Esophagus squamous epithelium (tissue), 5 donors: ENCODE data around the gene HSF2BP. TPM values are rescaled to one million over a fixed set of nuclear protein-coding genes. Genes with fewer than 3 reads are reported as not detected.

Experiments used
- DNase-seq: peaks from one replicate; lab custom pipeline; 2025; lab: John Stamatoyannopoulos, UW
- H3K27ac ChIP-seq, 4 donors: fragments of 200-600 bp; sonication (generic); one replicate each; pipeline ENCODE4 v1.5.1; 2016 to 2019; ENCODE audit warnings: mild to moderate bottlenecking in 1 of 4
- H3K27me3 ChIP-seq, 4 donors: fragments of 200-600 bp; sonication (generic); 1 replicate in 3 of 4; 2 replicates in 1 of 4; pipeline versions ENCODE4 v1.5.1 to v1.6.0; 2017 to 2021; ENCODE audit warnings: antibody characterized with exemption in 1 of 4
- H3K36me3 ChIP-seq, 3 donors: fragments of 200-600 bp; sonication (generic); one replicate each; pipeline ENCODE4 v1.5.1; 2016 to 2019
- H3K4me1 ChIP-seq, 3 donors: fragments of 200-600 bp; sonication (generic); one replicate each; pipeline ENCODE4 v1.5.1; 2017 to 2019
- H3K4me3 ChIP-seq, 4 donors: fragments of 200-600 bp; sonication (generic); 1 replicate in 3 of 4; 2 replicates in 1 of 4; pipeline ENCODE4 v1.5.1; 2016 to 2019; ENCODE audit warnings: mild to moderate bottlenecking in 2 of 4, moderate library complexity in 1 of 4
- H3K9me3 ChIP-seq, 3 donors: fragments of 200-600 bp; sonication (generic); one replicate each; pipeline ENCODE4 v1.5.1; 2016 to 2019
- CTCF ChIP-seq, 6 experiments: fragments of 450-650 bp in 4 of 6; fragments of 200-600 bp in 2 of 6; sonication (generic) in 2 of 6; IDR thresholded peaks; one replicate each; pipeline ENCODE4 v1.5.1; 2016 to 2019; ENCODE audit warnings: antibody characterized with exemption in 6 of 6, mild to moderate bottlenecking in 4 of 6, moderate library complexity in 4 of 6
- POLR2A ChIP-seq, 4 donors: fragments of 450-650 bp; IDR thresholded peaks; one replicate each; pipeline ENCODE4 v1.6.1; 2017; ENCODE audit warnings: antibody characterized with exemption in 4 of 4, mild to moderate bottlenecking in 4 of 4, moderate library complexity in 3 of 4
- WGBS, 2 donors: methylation state at CpG; one replicate each; pipeline ENCODE4 v1.1.5; 2018; 5-methylcytosine and 5-hydroxymethylcytosine counted together
- intact Hi-C: fragments of 100-400 bp; cut with DNase I; formaldehyde crosslinking; loops from one replicate; pipeline ENCODE4 v1.15.0; 2022
- total RNA-seq, 4 donors: library from RNA; depleted of rRNA; stranded (reverse); fragments of >200 nt; gene quantifications; one replicate each; pipeline ENCODE4 v1.1.0, GENCODE V29; 2016
- donor health status: DM: yes; HTN: yes; CAD: no.

Gene HSF2BP
- total RNA-seq, 4 donors from 2014 or later, result 0.35 to 1.1 (median 0.76) TPM; not detected in 1

- no peak for DNase-seq
- WGBS, 2 donors, result 89 to 90% methylated on average over 5 of the region's 5 CpGs
- Histone ChIP-seq H3K9me3 (peaks cover 0 to 3% (median under 1%) of the 10 kb centered on the region in 3 donors), H3K4me1 (peaks cover 0 to 14% (median 4%) of the 10 kb centered on the region in 3 donors), H3K36me3 (no peaks in the 10 kb centered on the region), H3K27me3 (no peaks in the 10 kb centered on the region), H3K27ac (no peak overlapping the region), H3K4me3 (no peak overlapping the region)
- intact Hi-C loops, result no loop called here
- TF ChIP-seq POLR2A (IDR thresholded peaks at IDR 0.05), result no peak
- TF ChIP-seq CTCF (IDR thresholded peaks at IDR 0.05), result no peak
These were observed 44.4 kb downstream of the HSF2BP start for GRCh38 chr21:43614839-43615238.

GRCh38 chr21:43613755-43614638, 45.3 kb downstream of the HSF2BP start:
- 81 to 90% methylated on average over 8 of the region's 8 CpGs for WGBS, 2 donors

GRCh38 chr21:43611598-43612369, 47.5 kb downstream of the HSF2BP start:
- intact Hi-C loops, result no loop called here
- Histone ChIP-seq H3K27me3 (no peaks in the 10 kb centered on the region), H3K36me3 (no peaks in the 10 kb centered on the region), H3K4me3 (no peak overlapping the region), H3K9me3 (no peaks in the 10 kb centered on the region), H3K4me1 (peaks cover 0 to 22% (median 12%) of the 10 kb centered on the region in 3 donors), H3K27ac (peak overlapping the region in 2 of 4 donors; percentile 17 to 33)
- no peak for TF ChIP-seq POLR2A (IDR thresholded peaks at IDR 0.05)
- peak in 5 of 6 experiments; percentile 31 to 61 (median 48) for TF ChIP-seq CTCF (IDR thresholded peaks at IDR 0.05)
- no peak for DNase-seq
- WGBS, 2 donors, result 60 to 67% methylated on average over 3 to 8 of the region's 8 CpGs

More at GRCh38 chr21:43613755-43614638, 45.3 kb downstream of the HSF2BP start:
- Histone ChIP-seq H3K27me3 (no peaks in the 10 kb centered on the region), H3K36me3 (no peaks in the 10 kb centered on the region), H3K27ac (no peak overlapping the region), H3K9me3 (no peaks in the 10 kb centered on the region), H3K4me3 (no peak overlapping the region), H3K4me1 (peaks cover 0 to 22% (median 12%) of the 10 kb centered on the region in 3 donors)
- intact Hi-C loops, result no loop called here
- DNase-seq, result no peak
- TF ChIP-seq POLR2A (IDR thresholded peaks at IDR 0.05) (no peak), CTCF (IDR thresholded peaks at IDR 0.05) (no peak)

- 33 to 35% methylated on average over 7 to 8 of the region's 8 CpGs for WGBS, 2 donors
- Histone ChIP-seq H3K9me3 (no peaks in the 10 kb centered on the region), H3K4me3 (no peak overlapping the region), H3K36me3 (no peaks in the 10 kb centered on the region), H3K27ac (peak overlapping the region in 2 of 4 donors; percentile 17 to 37), H3K27me3 (no peaks in the 10 kb centered on the region), H3K4me1 (peaks cover 0 to 22% (median 12%) of the 10 kb centered on the region in 3 donors)
- TF ChIP-seq POLR2A (IDR thresholded peaks at IDR 0.05) (no peak), CTCF (IDR thresholded peaks at IDR 0.05) (no peak)
- DNase-seq, result no peak
- intact Hi-C loops, result no loop called here
These were observed 49.6 kb downstream of the HSF2BP start for GRCh38 chr21:43609501-43610340.
